IMR-90 (cell line): Measurements from ENCODE around the gene RND1.

Experiments
- CEBPB ChIP-seq: IDR thresholded peaks from 2 replicates; pipeline ENCODE4 v1.6.1; 2012; ENCODE audit warnings: low read depth, low read length, improper control_type of control experiment
- CHD1 ChIP-seq: IDR thresholded peaks from 2 replicates; pipeline ENCODE4 v1.6.1; 2012; ENCODE audit warnings: low read depth, low read length, improper control_type of control experiment
- CTCF ChIP-seq: conservative IDR thresholded peaks from 2 replicates; pipeline ENCODE4 v1.5.1; 2012; ENCODE audit warnings: mild to moderate bottlenecking, low read depth, low read length, improper control_type of control experiment
- ELK1 ChIP-seq: fragments of 150-350 bp; IDR thresholded peaks from 2 replicates; pipeline ENCODE4 v1.6.1; 2016; ENCODE audit warnings: low read depth, mild to moderate bottlenecking, low read length, moderate library complexity, borderline replicate concordance
- MXI1 ChIP-seq: IDR thresholded peaks from 2 replicates; pipeline ENCODE4 v1.6.1; 2012; ENCODE audit warnings: low read depth, mild to moderate bottlenecking, low read length, moderate library complexity, borderline replicate concordance
- POLR2A ChIP-seq: IDR thresholded peaks from 2 replicates; pipeline ENCODE4 v1.6.1; 2012; ENCODE audit warnings: mild to moderate bottlenecking, low read depth, low read length
- RAD21 ChIP-seq: IDR thresholded peaks from 2 replicates; pipeline ENCODE4 v1.6.1; 2012; ENCODE audit warnings: low read length, improper control_type of control experiment
- RCOR1 ChIP-seq: IDR thresholded peaks from 2 replicates; pipeline ENCODE4 v1.6.1; 2012; ENCODE audit warnings: mild to moderate bottlenecking, low read length, improper control_type of control experiment; ENCODE audit not compliant: insufficient replicate concordance
- RFX5 ChIP-seq: IDR thresholded peaks from 2 replicates; pipeline ENCODE4 v1.8.0; 2012; ENCODE audit warnings: low read depth, mild to moderate bottlenecking, low read length, moderate library complexity
- SMC3 ChIP-seq: fragments of 150-350 bp; IDR thresholded peaks from 2 replicates; pipeline ENCODE4 v1.6.1; 2016; ENCODE audit warnings: low read depth, mild to moderate bottlenecking, antibody characterized with exemption, low read length, moderate library complexity
- USF2 ChIP-seq: fragments of 150-350 bp; IDR thresholded peaks from 2 replicates; pipeline ENCODE4 v1.6.1; 2017; ENCODE audit warnings: mild to moderate bottlenecking, antibody characterized with exemption, low read length, low read depth

GRCh38 chr12:48852734-48853688, 12.7 kb downstream of the RND1 start:
- TF ChIP-seq RAD21, result peak; percentile 94
- TF ChIP-seq CTCF, result peak; percentile 94
- TF ChIP-seq RFX5, result no peak
- TF ChIP-seq POLR2A, result no peak; the same call in 1 of the 2 replicates
- no peak for TF ChIP-seq USF2
- TF ChIP-seq RCOR1, result peak; percentile 3
- TF ChIP-seq MXI1, result no peak
- no peak for TF ChIP-seq ELK1
- no peak for TF ChIP-seq CHD1
- no peak for TF ChIP-seq CEBPB
- TF ChIP-seq SMC3, result peak; percentile 97
